Hematopoietic multipotent progenitor cell (in vitro differentiated cells): Measurements from ENCODE around the gene STAP2. TPM values are rescaled to one million over a fixed set of nuclear protein-coding genes. Genes with fewer than 3 reads are reported as not detected.
"Not testable (repeated sequence)": the region's sequence is repeated elsewhere in the genome, so short reads cannot be mapped to it uniquely, and the experiment has no call there.

Source experiments
- DNase-seq, 3 donors: peaks; one replicate each; pipeline ENCODE4 v3.0.0-alpha.2; 2011 to 2015; ENCODE audit warnings: low read depth in 2 of 3, low spot score in 2 of 3
- total RNA-seq: library from RNA; depleted of rRNA; stranded (reverse); fragments of >200 nt; gene quantifications from one replicate; pipeline ENCODE4 v1.2.3, GENCODE V29; 2012

The STAP2 gene
- total RNA-seq, 1 donor: 3.8 TPM

DNA sequence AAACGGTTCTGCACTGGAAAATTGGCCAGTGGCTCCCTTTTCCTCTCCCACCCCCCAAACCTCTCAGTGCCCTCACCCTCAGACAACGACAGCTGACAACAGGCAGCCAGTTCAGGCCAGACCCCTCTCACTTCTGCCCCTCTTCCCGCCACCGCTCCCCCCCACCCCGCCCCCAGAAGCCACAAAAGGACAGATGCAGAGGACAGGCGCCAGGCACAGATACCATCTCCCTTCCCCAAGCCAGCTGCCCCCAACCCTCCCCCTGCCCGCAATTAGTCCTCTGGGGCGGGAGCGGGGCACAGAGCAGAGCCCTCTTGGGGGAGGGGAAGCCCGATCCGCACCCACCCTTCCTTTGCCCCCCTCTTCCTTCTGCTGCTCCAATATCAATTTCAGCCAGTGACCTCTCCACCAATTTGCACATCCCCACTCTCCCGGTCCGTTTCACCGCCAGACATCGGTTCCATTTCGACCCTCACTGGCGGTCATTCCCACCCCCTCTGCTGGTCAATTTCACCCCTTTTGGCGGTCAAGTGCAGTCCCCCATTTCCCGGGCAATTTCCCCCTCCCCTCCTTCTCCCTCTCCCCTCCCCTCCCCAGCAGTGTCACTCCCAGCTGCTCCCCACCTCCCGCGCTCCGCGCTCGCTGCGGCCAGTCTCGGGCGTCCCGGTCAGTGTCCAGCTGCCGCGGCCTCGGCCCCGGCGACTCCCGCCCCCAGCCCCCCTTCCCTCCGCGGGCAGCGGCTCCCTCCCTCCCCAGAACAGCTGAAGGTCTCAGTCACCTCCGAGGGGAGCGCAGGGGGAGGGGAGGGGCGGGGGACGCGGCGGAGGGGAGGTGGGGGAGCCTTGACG lies 60.0 kb downstream of the STAP2 start, which contains the start of gene SHD:
SHD (plus strand) TSS at position 848 of the 848 bp plus-strand sequence. CDS start 798 bp downstream, outside the sequence.
- peak in 1 of 3 donors; percentile 60 for DNase-seq

GRCh38 chr19:4278010-4278409 lies 60.6 kb downstream of the STAP2 start:
- no peak for DNase-seq

DNA sequence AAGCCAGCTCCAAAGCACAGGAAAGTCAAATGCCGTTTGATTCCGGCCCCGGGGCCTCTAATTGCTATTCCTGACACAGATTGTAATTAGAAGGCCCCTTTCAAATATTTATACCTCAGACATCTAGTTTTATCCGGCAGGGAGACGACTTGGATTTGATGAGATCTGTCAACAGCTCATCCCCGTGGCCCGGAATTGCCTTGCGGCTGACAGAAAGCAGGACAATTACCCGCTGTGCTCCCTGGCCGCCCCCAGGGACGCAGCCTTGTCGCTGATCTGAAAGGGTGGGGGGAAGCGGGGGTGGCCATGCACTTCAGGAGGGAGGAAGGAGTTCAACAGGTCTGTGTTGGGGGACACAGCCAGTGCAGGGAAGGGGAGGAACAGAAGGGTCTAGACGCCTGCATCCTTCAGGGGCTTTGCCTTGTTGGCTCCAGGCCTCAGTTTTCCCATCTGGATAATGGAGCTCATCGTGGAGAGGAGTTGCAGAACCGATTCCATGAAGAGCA lies 61.4 kb downstream of the STAP2 start:
- no peak for DNase-seq

- DNase-seq: not testable (repeated sequence)
These were observed 64.3 kb downstream of the STAP2 start for GRCh38 chr19:4274321-4274686.

Other genes with a start within 250 kb of the STAP2 start
- gene MAP2K2, start 214.7 kb downstream of the STAP2 start, total RNA-seq: 136 TPM
- gene CREB3L3, start 185.2 kb downstream of the STAP2 start, total RNA-seq: under 0.01 TPM
- gene SIRT6, start 156.3 kb downstream of the STAP2 start, total RNA-seq: 15.3 TPM
- 0.27 TPM for gene ANKRD24, start 156.1 kb downstream of the STAP2 start, total RNA-seq
- 0.27 TPM for gene EBI3, start 109.3 kb downstream of the STAP2 start, total RNA-seq
- 48.5 TPM for gene YJU2, start 91.7 kb downstream of the STAP2 start, total RNA-seq
- gene SHD, start 59.6 kb downstream of the STAP2 start, total RNA-seq: 2.4 TPM
- 36.1 TPM for gene TMIGD2, start 36.4 kb downstream of the STAP2 start, total RNA-seq
- 4.6 TPM for gene FSD1, start 34.2 kb downstream of the STAP2 start, total RNA-seq
- gene MPND, start 4.7 kb upstream of the STAP2 start, total RNA-seq: 22.4 TPM
- gene SH3GL1, start 61.7 kb upstream of the STAP2 start, total RNA-seq: 25.9 TPM
- 35.3 TPM for gene CHAF1A, start 63.8 kb upstream of the STAP2 start, total RNA-seq
- 69.7 TPM for gene UBXN6, start 119.0 kb upstream of the STAP2 start, total RNA-seq
- gene HDGFL2, start 133.5 kb upstream of the STAP2 start, total RNA-seq: 30.2 TPM
- under 0.01 TPM for gene PLIN4, start 179.7 kb upstream of the STAP2 start, total RNA-seq
- gene PLIN5, start 196.4 kb upstream of the STAP2 start, total RNA-seq: 0.27 TPM
- 0.54 TPM for gene LRG1, start 201.2 kb upstream of the STAP2 start, total RNA-seq
- gene SEMA6B, start 220.9 kb upstream of the STAP2 start, total RNA-seq: 0.27 TPM